LNCaP clone FGC (cell line): ENCODE results near the gene CFAP74.
"Not testable (repeated sequence)": the region's sequence is repeated elsewhere in the genome, so short reads cannot be mapped to it uniquely, and the experiment has no call there.

ENCODE experiments used
- DNase-seq: peaks from one replicate; pipeline ENCODE4 v3.0.0-alpha.2; 2011; ENCODE audit warnings: low read depth
- H3K4me3 ChIP-seq: 2 replicates; pipeline ENCODE4 v1.5.1; 2011; ENCODE audit warnings: mild to moderate bottlenecking, low read depth, low read length, control low read depth
- TF ChIP-seq, protein P1 (sequence below): IDR thresholded peaks from 2 replicates; pipeline ENCODE4 v1.5.1; 2012; ENCODE audit warnings: mild to moderate bottlenecking; ENCODE audit not compliant: control insufficient read depth, insufficient read depth; ENCODE audit errors: extremely low read depth

CFAP74 gene

DNA sequence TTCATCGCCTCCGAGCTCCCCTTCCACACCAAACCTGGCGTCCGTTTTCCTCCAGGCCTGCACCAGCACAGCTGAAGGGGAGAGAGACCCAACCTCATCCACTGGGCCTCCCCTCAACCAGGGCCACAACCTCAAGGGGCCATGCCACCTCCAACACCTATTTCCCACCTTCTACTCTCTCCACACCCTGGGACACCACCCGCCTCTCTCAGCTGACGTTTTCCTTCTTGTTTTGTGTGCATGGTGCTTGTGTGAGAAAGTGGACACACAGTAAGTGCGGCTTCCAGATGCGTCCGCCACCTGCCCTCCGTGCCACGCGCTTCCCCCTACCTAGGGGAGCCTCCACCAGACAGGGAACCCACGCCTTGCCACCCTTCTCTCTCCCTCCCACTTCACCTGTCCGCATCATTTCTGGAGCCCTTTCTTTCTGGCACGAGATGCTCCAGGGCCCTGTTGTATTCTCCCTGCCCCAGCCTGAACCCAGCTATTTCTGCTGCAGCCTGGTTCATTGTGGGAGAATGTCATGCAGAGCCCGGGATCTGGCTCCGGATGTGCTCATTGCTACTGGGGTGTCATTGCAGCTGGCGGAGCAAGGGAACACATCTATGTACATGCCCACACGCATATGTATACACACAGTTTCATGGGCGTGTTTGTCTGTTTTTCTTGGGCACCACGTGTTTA, 111.4 kb downstream of the CFAP74 start:
- DNase-seq = peak; percentile 51
- peak overlapping the region; percentile 61 for H3K4me3 ChIP-seq
- TF ChIP-seq, protein P1, sequence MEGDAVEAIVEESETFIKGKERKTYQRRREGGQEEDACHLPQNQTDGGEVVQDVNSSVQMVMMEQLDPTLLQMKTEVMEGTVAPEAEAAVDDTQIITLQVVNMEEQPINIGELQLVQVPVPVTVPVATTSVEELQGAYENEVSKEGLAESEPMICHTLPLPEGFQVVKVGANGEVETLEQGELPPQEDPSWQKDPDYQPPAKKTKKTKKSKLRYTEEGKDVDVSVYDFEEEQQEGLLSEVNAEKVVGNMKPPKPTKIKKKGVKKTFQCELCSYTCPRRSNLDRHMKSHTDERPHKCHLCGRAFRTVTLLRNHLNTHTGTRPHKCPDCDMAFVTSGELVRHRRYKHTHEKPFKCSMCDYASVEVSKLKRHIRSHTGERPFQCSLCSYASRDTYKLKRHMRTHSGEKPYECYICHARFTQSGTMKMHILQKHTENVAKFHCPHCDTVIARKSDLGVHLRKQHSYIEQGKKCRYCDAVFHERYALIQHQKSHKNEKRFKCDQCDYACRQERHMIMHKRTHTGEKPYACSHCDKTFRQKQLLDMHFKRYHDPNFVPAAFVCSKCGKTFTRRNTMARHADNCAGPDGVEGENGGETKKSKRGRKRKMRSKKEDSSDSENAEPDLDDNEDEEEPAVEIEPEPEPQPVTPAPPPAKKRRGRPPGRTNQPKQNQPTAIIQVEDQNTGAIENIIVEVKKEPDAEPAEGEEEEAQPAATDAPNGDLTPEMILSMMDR = no peak

DNA sequence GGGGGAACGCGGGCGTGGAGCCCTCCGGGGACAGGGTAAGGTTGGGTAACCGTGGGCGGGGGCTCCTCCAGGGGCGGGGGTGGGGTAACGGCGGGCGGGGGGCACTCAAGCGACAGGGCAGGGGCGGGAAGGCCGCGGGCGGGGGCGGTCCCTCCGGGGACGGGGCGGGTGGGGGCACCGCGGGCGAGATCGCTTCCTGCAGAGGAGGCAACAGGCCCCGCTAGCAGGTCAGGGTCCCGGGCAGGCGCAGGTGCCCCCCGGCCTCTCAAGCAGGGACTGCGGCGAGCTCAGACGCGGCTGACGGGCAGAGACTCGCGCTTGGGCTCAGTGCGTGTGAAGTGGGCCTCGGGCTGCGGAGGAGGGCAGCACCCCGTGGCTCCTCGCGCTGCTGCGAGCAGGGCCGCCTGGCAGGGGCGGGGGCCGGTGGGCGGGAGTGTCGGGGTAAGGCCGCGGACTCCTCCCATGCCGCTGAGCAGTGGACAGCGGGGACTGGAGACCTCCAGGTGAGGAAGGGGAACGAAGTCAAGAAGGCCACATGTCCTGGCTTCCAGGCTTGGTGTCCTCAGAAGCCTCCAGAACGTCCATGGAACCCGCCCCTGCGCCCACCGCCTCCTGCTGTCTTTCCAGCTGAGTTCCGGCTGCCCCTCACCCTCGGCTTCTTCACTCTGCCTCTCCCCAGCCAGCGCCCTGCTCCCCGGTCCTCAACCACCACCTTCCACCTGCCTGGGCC, 112.1 kb downstream of the CFAP74 start:
- TF ChIP-seq, protein P1 = no peak
- DNase-seq = no peak
- H3K4me3 ChIP-seq = peak overlapping the region; percentile 61

DNA sequence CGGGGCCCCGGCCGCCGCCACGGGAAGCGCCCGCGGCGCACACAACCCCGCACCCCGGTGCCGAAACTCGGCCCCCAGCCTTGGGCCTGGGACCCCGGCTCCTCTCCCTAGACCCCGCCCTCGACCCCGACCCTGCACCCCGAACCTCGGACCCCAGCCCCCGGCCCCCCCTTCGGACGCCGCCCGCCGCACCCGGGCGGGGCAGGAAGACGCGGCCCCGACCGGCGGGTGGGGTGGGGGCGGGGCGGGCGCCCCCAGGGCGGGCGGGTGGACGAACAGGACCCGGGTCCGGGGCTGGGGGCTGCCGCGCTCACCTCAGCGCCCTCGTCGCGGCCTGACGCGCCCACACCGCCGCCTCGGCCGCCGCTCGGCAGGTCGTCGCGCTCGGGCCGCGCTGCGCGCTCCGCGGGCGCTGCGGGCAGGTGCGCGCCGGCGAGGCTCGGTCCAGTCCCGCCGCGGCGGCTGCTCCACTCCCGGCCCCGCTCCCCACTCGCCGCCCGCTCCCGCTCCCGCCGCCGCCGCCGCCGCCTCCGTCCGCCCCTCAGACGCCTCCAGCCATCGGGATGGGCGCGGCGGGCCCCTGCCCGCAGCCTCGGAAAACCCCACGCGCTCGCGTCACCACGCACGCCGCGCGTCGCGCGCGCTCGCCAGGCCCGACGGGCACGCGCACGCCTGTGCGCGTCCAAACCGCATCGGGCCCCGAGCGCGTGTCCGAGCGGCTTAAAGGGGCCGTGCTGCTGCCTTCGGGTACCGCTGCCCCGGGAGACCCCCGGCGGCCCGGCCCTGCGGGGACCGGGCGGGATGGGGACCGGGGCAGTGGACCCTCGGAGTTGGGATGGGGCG, 112.9 kb downstream of the CFAP74 start, which contains the start of gene GNB1:
Gene GNB1, minus strand, starts transcription at position 582 of the 843 bp plus-strand sequence. CDS start 65,634 bp downstream, outside the sequence.
- TF ChIP-seq, protein P1 = no peak
- peak; percentile 37 for DNase-seq
- H3K4me3 ChIP-seq = peak within 1 kb of the TSS; percentile 78

DNA sequence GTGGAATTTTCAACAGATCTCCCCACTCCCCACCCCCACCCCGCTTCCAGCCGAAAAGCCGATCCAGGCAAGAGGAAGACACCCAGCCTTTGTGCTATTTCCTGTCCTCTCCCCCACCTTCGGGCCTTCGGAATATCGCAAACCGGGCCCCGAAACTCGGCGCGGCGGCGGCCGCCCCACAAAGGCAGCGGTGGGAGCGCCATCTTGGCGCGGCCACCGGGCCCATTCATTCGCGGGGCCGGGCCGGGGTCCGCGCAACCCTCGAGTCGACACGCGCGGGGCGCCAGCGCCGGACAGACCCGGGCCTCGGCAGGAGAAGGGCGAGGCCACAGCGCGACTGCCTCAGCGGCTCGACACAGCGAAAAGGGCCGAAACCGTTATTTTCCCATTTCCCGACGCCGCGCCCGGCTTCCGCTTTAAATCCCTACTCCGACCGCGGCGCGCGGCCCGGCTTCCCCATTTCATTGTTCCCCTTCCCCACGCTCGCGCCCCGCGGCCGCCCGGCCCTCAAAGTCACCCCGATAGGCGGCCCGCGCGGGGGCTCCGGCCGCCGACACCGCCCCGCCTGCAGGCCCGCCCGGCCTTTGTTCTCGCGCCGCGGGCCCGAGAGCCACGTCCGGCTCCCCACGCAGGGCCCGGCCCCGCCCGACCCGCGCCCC, 113.6 kb downstream of the CFAP74 start:
- H3K4me3 ChIP-seq = peak overlapping the region; percentile 78
- no peak for DNase-seq
- TF ChIP-seq, protein P1 = no peak

DNA sequence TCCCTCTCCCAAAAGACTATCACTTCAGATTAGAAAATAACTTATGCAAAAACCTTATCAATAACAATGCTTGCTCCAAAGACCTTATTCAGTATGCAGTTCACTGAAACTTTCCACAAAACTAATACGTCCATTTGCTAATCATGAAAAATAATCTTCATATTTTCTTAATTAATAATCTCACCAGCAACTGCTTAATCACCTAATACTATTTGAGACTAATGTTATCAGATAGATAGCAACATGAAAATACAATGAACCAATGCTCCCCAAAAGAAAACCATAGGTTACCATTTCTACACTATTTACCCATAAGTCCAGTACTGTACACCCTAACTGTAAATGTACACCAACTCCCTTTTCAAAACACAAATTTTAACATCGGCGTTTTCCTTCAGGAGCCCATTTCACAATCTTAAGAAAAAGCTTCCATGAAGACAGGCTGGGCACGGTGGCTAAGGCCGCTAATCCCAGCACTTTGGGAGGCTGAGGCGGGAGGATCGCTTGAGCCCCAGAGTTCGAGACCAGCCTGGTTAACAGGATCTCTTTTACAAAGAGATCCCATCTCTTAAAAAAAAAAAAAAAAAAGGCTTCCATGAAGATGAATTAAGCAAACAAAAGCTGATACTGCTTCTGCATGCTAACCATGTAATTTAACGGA, 114.4 kb downstream of the CFAP74 start:
- TF ChIP-seq, protein P1 = no peak
- DNase-seq = no peak
- peak overlapping the region; percentile 78 for H3K4me3 ChIP-seq

DNA sequence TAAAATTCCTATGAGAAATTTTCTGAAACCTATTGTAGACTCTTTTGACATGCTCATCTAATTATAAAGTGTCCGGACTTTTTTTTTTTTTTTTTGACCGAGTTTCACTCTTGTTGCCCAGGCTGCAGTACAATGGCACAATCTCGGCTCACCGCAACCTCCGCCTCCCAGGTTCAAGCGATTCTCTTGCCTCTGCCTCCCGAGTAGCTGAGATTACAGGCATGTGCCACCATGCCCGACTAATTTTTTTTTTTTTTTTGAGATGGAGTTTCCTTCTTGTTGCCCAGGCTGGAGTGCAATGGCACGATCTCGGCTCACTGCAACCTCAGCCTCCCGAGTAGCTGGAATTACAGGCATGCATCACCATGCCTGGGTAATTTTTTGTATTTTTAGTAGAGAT, 119.7 kb downstream of the CFAP74 start:
- DNase-seq, H3K4me3 ChIP-seq: not testable (repeated sequence)
